OCI-LY3 (cell line): ENCODE measurements around the gene NKX2-1.

ENCODE experiments used
- H2AFZ ChIP-seq: fragments of 200-600, 300-600 bp; shearing (Covaris generic); 2 replicates; pipeline ENCODE4 v1.6.0; 2014; ENCODE audit warnings: antibody characterized with exemption, low read depth, low read length
- H3K27ac ChIP-seq: fragments of 200-600, 300-600 bp; sonication (generic); 2 replicates; pipeline ENCODE4 v1.5.1; 2014; ENCODE audit warnings: mild to moderate bottlenecking, low read length, moderate library complexity, mixed read lengths
- H3K27me3 ChIP-seq: fragments of 200-600, 300-600 bp; sonication (generic); 2 replicates; pipeline ENCODE4 v1.6.1; 2014; ENCODE audit warnings: low read depth, low read length, mixed read lengths
- H3K36me3 ChIP-seq: fragments of 200-600, 300-600 bp; sonication (generic); replicated peaks from 2 replicates; pipeline ENCODE3; 2014; ENCODE audit warnings: low read depth, low read length, mixed read lengths
- H3K4me1 ChIP-seq: fragments of 300-600, 200-600 bp; sonication (generic); 2 replicates; pipeline ENCODE4 v1.6.1; 2014; ENCODE audit warnings: low read length, mixed read lengths
- H3K4me2 ChIP-seq: fragments of 200-600, 300-600 bp; sonication (generic); 2 replicates; pipeline ENCODE4 v1.6.1; 2014; ENCODE audit warnings: low read length, mixed read lengths
- H3K4me3 ChIP-seq: fragments of 300-600, 200-600 bp; sonication (generic); 2 replicates; pipeline ENCODE4 v1.5.1; 2014; ENCODE audit warnings: antibody characterized with exemption, mild to moderate bottlenecking, low read length, moderate library complexity
- H3K79me2 ChIP-seq: fragments of 300-600, 200-600 bp; shearing (Covaris generic); 2 replicates; pipeline ENCODE4 v1.6.1; 2014; ENCODE audit warnings: mild to moderate bottlenecking, low read length, mixed read lengths
- H3K9ac ChIP-seq: fragments of 300-600, 200-600 bp; shearing (Covaris generic); 2 replicates; pipeline ENCODE4 v1.6.0; 2014; ENCODE audit warnings: mild to moderate bottlenecking, low read length, moderate library complexity
- H3K9me3 ChIP-seq: fragments of 200-600, 300-600 bp; shearing (Covaris generic); 2 replicates; pipeline ENCODE4 v1.6.1; 2014; ENCODE audit warnings: low read length, mixed read lengths; ENCODE audit not compliant: insufficient read depth
- H4K20me1 ChIP-seq: fragments of 200-600, 300-600 bp; sonication (generic); 2 replicates; pipeline ENCODE4 v1.6.1; 2016; ENCODE audit warnings: low read length, mixed read lengths; ENCODE audit not compliant: insufficient read depth
- EZH2phosphoT487 ChIP-seq: fragments of 200-600 bp; shearing (Covaris generic); IDR thresholded peaks from 2 replicates; pipeline ENCODE4 v1.6.1; 2018; ENCODE audit warnings: antibody characterized with exemption, mixed run types, low read depth
- TF ChIP-seq, protein P1 (sequence below): fragments of 200-600, 300-600 bp; sonication (generic); IDR thresholded peaks from 2 replicates; pipeline ENCODE4 v1.5.1; 2014; ENCODE audit warnings: antibody characterized with exemption, low read length, low read depth

NKX2-1 gene

DNA sequence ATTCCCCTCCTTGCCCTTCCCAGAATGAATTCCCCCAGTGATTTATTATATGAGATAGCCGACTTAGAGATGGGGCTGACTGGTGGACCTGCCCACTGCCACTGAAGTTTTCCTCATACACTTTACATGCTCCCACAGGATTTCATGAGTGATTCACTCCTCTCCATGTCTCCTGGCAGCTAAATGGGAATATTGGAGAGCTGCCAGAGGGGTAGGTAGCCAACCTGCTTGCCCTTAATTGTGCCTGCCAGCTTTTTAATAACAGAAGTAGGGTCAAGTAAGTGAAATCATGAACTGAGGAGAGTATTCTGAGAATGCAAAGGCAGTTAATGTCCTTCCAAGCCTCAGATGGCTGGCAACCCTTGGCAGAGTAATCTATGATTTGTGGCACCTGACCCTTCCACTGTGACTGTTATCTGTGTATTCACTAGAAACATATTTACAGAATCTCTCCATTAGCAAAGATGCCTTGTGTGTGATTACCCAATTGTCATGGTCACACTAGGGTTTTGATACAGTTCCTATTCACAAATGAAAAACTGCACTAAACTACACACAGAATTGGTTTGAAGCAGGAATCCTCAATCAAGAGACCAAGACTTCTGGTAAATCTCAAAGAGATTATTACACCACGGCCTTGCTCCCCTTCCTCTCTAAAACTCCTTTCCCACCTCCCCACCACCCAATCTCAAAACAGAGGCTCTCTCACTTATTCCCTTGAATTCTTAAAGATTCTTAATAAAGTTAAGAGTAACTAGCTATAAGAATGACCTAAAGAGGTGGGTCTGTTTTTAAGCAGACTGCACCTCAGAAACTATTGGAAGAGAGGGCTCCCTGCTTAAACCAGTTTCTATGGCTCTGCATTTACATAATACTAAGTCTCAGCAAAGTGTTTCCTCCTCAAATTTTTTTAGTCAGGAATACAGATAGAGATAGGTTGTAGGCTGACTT is 17.2 kb downstream of the NKX2-1 start:
- no peak overlapping the region for H3K4me3 ChIP-seq
- no peaks in the 10 kb centered on the region for H3K79me2 ChIP-seq
- no peak for TF ChIP-seq EZH2phosphoT487
- TF ChIP-seq, protein P1, sequence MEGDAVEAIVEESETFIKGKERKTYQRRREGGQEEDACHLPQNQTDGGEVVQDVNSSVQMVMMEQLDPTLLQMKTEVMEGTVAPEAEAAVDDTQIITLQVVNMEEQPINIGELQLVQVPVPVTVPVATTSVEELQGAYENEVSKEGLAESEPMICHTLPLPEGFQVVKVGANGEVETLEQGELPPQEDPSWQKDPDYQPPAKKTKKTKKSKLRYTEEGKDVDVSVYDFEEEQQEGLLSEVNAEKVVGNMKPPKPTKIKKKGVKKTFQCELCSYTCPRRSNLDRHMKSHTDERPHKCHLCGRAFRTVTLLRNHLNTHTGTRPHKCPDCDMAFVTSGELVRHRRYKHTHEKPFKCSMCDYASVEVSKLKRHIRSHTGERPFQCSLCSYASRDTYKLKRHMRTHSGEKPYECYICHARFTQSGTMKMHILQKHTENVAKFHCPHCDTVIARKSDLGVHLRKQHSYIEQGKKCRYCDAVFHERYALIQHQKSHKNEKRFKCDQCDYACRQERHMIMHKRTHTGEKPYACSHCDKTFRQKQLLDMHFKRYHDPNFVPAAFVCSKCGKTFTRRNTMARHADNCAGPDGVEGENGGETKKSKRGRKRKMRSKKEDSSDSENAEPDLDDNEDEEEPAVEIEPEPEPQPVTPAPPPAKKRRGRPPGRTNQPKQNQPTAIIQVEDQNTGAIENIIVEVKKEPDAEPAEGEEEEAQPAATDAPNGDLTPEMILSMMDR: no peak
- H4K20me1 ChIP-seq: no peaks in the 10 kb centered on the region
- H3K9ac ChIP-seq: no peak overlapping the region
- no peaks in the 10 kb centered on the region for H3K36me3 ChIP-seq
- H2AFZ ChIP-seq: no peak overlapping the region
- H3K4me1 ChIP-seq: peaks cover 15% of the 10 kb centered on the region
- H3K4me2 ChIP-seq: no peak overlapping the region
- no peaks in the 10 kb centered on the region for H3K9me3 ChIP-seq
- H3K27me3 ChIP-seq: no peaks in the 10 kb centered on the region
- no peak overlapping the region for H3K27ac ChIP-seq

DNA sequence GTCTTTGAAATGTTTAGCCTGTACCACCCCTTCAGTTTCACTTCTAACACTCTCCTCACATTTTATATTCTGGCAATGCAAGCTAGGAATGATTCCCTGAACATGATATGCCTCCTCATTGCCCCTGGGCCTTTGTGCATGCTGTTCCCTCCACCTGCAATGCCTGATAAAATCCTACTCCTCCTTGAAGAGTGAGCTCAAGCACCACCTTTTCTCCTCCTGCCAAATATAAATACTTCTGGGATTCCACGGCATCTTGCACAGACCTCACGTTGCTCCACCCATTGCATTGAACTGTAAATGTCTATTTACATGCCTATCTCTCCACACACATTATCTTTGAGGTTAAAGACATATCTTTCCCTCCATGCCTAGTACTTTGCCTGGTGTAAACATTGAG is 21.1 kb downstream of the NKX2-1 start:
- Histone ChIP-seq H3K4me2 (no peak overlapping the region), H3K36me3 (no peaks in the 10 kb centered on the region), H3K9me3 (no peaks in the 10 kb centered on the region), H3K9ac (no peak overlapping the region), H3K4me3 (no peak overlapping the region), H4K20me1 (no peaks in the 10 kb centered on the region), H3K27ac (no peak overlapping the region), H3K79me2 (no peaks in the 10 kb centered on the region), H3K4me1 (peaks cover 28% of the 10 kb centered on the region), H3K27me3 (no peaks in the 10 kb centered on the region), H2AFZ (no peak overlapping the region)
- TF ChIP-seq, protein P1: no peak
- TF ChIP-seq EZH2phosphoT487: no peak

- Histone ChIP-seq H3K4me1 (peaks cover 28% of the 10 kb centered on the region), H3K36me3 (no peaks in the 10 kb centered on the region), H3K4me2 (peak overlapping the region; percentile 55), H3K27me3 (no peaks in the 10 kb centered on the region), H3K27ac (no peak overlapping the region), H3K9me3 (no peaks in the 10 kb centered on the region), H3K9ac (no peak overlapping the region), H4K20me1 (no peaks in the 10 kb centered on the region), H3K79me2 (no peaks in the 10 kb centered on the region), H2AFZ (no peak overlapping the region), H3K4me3 (peak overlapping the region; percentile 28)
- TF ChIP-seq, protein P1: no peak
- no peak for TF ChIP-seq EZH2phosphoT487
These were observed 23.7 kb downstream of the NKX2-1 start for GRCh38 chr14:36496346-36496745.

DNA sequence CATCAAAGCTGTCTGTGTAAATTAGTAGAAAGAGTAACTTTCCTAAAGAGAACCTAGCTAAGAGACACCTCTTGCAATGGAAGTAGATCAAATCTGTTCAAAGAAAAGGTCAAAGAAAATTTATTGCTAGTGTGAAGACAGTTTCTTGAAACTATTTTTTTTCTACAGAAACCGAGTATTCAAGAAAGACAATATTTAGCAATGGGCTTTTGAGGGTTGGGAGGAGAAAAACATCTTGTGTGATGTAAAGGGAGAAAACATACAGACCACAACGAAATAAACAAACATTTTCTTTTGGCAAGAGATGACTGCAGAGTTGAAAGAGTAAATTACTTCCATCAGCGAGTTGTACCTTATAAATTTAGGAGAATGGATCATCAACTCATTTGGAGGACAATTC is 24.4 kb downstream of the NKX2-1 start:
- Histone ChIP-seq H3K79me2 (no peaks in the 10 kb centered on the region), H3K9me3 (no peaks in the 10 kb centered on the region), H3K9ac (no peak overlapping the region), H3K36me3 (no peaks in the 10 kb centered on the region), H4K20me1 (no peaks in the 10 kb centered on the region), H3K4me1 (peaks cover 28% of the 10 kb centered on the region), H3K4me3 (peak overlapping the region; percentile 28), H3K27me3 (no peaks in the 10 kb centered on the region), H3K27ac (no peak overlapping the region), H2AFZ (0 out of 2 replicates have a peak overlapping the region, but pooled peaks have one; percentile 26), H3K4me2 (peak overlapping the region; percentile 55)
- no peak for TF ChIP-seq EZH2phosphoT487
- TF ChIP-seq, protein P1: no peak
